Stomach (tissue), 4 donors: Measurements from ENCODE around the gene KRTAP5-4.
"Not testable (repeated sequence)": the region's sequence is repeated elsewhere in the genome, so short reads cannot be mapped to it uniquely, and the experiment has no call there.

Experiments used
- POLR2A ChIP-seq, 4 donors: fragments of 450-650 bp; IDR thresholded peaks; one replicate each; pipeline ENCODE4 v1.6.1; 2016; ENCODE audit warnings: antibody characterized with exemption in 4 of 4, control low read depth in 2 of 4, mild to moderate bottlenecking in 1 of 4, moderate library complexity in 1 of 4
- TF ChIP-seq, protein P1 (sequence below), 7 experiments: fragments of 450-650 bp in 4 of 7; fragments of 200-600 bp in 3 of 7; sonication (generic) in 3 of 7; IDR thresholded peaks; one replicate each; pipeline ENCODE4 v1.5.1; 2016 to 2019; ENCODE audit warnings: antibody characterized with exemption in 7 of 7, control low read depth in 2 of 7, mild to moderate bottlenecking in 1 of 7

DNA sequence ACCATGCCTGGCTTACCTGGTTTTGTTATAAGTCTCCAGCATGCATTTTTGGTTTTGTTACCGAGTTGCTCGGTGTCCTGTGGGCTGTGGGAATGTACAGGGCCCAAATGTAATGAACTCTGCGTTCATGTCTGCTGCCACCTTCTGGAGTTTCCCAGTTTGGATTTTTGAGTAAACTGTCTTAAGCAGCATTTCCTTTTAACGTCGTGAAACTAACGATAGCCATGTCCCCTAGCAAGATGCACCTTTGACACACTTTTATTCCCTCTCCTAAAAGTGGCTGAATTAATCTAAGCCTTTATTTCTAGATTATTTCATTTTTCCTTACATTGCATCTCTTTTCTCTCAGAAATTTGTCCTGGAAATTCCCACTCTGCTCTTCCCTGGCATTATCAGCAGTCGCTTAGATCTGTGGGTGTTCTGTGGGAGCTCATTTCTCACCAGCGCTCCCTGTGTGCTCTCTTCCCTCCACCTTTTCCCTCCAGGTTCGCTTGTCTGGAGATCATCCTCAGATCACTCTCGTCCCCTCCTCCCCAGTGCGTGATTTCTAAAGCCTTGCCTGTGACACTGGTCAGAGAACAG, 25.9 kb downstream of the KRTAP5-4 start:
- TF ChIP-seq, protein P1, sequence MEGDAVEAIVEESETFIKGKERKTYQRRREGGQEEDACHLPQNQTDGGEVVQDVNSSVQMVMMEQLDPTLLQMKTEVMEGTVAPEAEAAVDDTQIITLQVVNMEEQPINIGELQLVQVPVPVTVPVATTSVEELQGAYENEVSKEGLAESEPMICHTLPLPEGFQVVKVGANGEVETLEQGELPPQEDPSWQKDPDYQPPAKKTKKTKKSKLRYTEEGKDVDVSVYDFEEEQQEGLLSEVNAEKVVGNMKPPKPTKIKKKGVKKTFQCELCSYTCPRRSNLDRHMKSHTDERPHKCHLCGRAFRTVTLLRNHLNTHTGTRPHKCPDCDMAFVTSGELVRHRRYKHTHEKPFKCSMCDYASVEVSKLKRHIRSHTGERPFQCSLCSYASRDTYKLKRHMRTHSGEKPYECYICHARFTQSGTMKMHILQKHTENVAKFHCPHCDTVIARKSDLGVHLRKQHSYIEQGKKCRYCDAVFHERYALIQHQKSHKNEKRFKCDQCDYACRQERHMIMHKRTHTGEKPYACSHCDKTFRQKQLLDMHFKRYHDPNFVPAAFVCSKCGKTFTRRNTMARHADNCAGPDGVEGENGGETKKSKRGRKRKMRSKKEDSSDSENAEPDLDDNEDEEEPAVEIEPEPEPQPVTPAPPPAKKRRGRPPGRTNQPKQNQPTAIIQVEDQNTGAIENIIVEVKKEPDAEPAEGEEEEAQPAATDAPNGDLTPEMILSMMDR (IDR thresholded peaks at IDR 0.05) = not testable (repeated sequence)
- TF ChIP-seq POLR2A (IDR thresholded peaks at IDR 0.05) = not testable (repeated sequence)
